Posterior vena cava (tissue), 2 donors: ENCODE results near the gene IL1RL2. TPM values are rescaled to one million over a fixed set of nuclear protein-coding genes. Genes with fewer than 3 reads are reported as not detected.

ENCODE experiments used
- DNase-seq: peaks from one replicate; pipeline ENCODE4 v3.0.0-alpha.2; 2020; ENCODE audit warnings: low spot score
- intact Hi-C, 2 donors: fragments of 100-400 bp; cut with DNase I; formaldehyde crosslinking; loops; one replicate each; pipeline versions ENCODE4 v1.14.1 to v1.14.2; 2022 to 2023
- total RNA-seq, 2 donors: library from RNA; stranded (reverse); fragmentation: NEBNext Ultra II Directional; extraction: Animal tissue kit (Norgen Biotek cat#: 25700); gene quantifications; one replicate each; pipeline ENCODE4 v1.2.1, GENCODE V29; 2021
- donor health status: DM: yes; HTN: yes; CAD: no.
- donor health status: DM: yes; HTN: yes; CAD: no.

IL1RL2 gene
- total RNA-seq, 2 donors from 2014 or later: 0.24 to 0.46 TPM

DNA sequence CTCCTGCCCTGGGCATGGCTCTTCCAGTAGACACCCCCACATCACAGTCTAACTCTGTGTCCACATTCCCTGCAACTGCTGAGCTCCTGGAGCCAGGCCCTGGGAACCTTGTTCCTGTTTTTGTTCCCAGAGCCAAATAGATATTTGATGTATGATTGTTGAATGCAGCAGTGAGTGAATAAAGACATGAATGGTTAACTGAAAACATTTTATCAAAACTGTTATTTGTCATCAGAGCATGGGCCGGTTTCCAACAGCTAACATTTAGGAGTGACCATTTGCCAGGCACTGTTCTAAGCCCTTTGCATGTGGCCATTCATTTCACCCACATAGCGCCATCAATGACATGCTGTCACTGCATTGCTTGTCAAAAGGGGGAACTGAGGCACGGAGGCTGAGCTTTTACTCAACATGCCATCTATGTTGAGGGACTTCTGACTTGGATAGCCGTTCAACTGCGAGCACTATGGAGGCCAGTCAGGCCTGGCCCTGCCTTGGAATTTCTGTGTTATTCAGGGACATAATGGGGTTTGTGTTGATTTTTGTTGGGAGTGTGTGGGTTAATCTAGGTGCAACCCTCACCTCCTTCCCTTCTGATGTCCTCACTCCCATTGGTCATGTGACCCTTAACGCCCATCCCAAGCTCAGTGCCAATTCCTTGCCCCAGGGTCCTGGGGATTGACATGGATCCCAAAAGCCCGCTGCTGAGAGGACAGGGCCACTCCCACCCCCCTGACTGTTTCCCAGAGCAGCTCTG is 31.7 kb upstream of the IL1RL2 start:
- intact Hi-C loops: loop anchor here in 1 of 2 donors (10.0 kb wide), 1 partner anchor 280 kb away; no protein-coding TSS in a partner anchor
- DNase-seq: no peak

DNA sequence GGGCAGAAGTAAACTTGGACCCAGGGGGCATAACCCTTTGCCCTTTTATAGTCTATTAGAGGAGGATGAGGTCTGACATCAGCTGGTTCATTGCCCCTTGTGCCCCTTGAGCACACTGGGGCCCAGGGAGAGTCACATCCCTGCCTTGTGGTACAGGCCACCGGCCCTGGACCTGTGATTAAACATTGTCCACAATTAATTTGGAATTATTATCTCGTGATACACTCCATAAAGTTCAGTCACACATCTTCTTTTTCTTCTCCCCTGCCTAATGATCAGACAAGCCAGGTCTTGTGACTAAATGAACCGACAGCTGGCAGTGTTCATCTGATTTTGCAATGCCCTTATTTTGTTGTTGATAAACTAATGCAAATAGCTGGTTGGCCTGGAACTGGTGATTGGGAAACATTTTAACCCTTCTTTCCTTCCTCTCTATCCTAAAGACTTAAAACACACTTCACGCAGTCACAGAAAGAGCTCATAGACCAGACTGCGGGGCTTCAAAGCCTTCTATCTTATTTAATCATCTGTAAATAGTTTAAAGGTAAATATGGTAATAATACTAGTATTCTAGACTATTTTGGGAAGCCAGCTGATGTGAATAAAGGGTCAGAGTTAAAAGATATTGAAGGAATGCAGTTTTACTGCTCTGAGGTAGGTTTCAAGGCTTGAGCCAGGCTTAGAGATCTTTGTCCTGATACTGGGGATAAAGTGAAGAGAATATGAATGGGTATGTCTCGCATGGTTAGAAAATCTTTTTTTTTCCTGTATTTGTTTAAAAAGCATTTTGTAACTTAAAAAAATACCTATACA is 30.9 kb upstream of the IL1RL2 start:
- intact Hi-C loops: loop anchor here in 1 of 2 donors (10.0 kb wide), 1 partner anchor 281 kb away; no protein-coding TSS in a partner anchor
- no peak for DNase-seq

- intact Hi-C loops: loop anchor here in 1 of 2 donors (10.0 kb wide), 1 partner anchor 283 kb away; no protein-coding TSS in a partner anchor
- DNase-seq: no peak
Measured at GRCh38 chr2:102158011-102158755, 28.6 kb upstream of the IL1RL2 start.

DNA sequence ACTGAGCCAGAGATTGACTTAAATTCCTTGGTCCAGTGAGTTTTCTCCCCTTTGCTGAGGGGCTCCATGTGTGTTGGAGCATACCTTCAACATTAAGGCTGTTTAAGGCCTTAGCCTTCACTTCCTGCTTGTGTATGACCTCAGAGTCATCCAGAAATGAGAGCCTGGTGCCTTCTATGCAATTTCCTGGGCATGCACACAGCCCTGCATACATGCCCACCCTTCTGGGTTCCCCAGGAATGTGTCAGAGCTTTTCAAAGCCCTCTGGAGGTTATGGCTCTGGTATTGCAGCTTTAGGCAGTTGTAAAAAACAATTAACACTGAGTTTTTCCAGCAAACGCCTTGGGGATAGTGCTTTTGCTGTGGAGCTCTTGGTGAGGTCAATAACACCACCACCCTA is 27.5 kb upstream of the IL1RL2 start:
- DNase-seq: no peak
- intact Hi-C loops: loop anchor here in 1 of 2 donors (10.0 kb wide), 1 partner anchor 284 kb away; no protein-coding TSS in a partner anchor

GRCh38 chr2:102166189-102166845 is 20.5 kb upstream of the IL1RL2 start:
- no peak for DNase-seq
- intact Hi-C loops: loop anchor here in 1 of 2 donors (10.0 kb wide), 1 partner anchor 142 kb away; no protein-coding TSS in a partner anchor

GRCh38 chr2:102168026-102168771 is 18.6 kb upstream of the IL1RL2 start:
- intact Hi-C loops: loop anchor here in 1 of 2 donors (10.0 kb wide), 1 partner anchor 143 kb away; no protein-coding TSS in a partner anchor
- no peak for DNase-seq

DNA sequence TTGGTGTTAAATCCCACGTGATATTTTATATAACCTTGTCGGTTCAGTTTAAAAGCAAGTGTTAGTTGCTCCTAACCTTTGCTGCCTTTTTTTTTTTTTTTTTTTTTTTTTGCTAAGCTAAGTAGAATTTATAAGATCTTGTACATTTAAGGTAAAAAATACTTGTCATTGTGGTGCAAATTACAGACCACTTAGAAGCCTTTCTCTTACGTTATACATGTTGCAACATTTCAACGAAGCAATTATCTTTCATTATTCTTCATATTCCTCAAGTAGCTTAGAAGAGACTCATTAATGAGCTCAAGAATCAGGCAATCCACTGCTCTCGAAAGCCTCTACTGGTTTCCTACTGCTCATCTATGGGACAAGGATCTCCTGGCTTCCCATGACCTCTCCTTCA is 14.9 kb upstream of the IL1RL2 start:
- no peak for DNase-seq
- intact Hi-C loops: no loop called here

DNA sequence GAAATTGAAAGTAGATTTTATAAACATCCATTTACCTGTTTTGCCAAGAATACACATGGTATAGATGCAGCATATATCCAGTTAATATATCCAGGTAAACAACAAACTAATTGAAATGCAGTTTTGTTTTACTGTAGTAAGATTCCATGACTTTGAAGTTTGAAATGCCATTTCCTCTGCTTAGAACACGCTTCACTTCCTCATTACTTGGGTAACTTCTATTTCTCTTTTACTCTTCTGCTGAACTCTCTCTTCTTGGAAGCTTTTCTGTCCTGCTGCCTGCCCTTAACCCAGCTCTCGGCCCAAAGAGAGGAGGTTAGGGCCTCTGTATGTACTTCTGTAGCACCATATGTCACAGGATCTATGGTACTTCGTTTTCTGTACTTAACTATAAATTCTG is 14.1 kb upstream of the IL1RL2 start:
- DNase-seq: no peak
- intact Hi-C loops: no loop called here

- no peak for DNase-seq
- intact Hi-C loops: no loop called here
Measured at GRCh38 chr2:102176172-102176571, 10.7 kb upstream of the IL1RL2 start.

- intact Hi-C loops: no loop called here
- DNase-seq: no peak
Measured at GRCh38 chr2:102177814-102178478, 8.9 kb upstream of the IL1RL2 start.

- DNase-seq: no peak
- intact Hi-C loops: no loop called here
Measured at GRCh38 chr2:102179061-102179460, 7.8 kb upstream of the IL1RL2 start.

- intact Hi-C loops: no loop called here
- DNase-seq: no peak
Measured at GRCh38 chr2:102179788-102180686, 6.8 kb upstream of the IL1RL2 start.

- intact Hi-C loops: no loop called here
Measured at GRCh38 chr2:102180687-102180999, 6.2 kb upstream of the IL1RL2 start.

GRCh38 chr2:102181376-102181775 is 5.4 kb upstream of the IL1RL2 start:
- intact Hi-C loops: no loop called here
- no peak for DNase-seq

More at GRCh38 chr2:102180687-102180999, 6.2 kb upstream of the IL1RL2 start:
- DNase-seq: no peak

DNA sequence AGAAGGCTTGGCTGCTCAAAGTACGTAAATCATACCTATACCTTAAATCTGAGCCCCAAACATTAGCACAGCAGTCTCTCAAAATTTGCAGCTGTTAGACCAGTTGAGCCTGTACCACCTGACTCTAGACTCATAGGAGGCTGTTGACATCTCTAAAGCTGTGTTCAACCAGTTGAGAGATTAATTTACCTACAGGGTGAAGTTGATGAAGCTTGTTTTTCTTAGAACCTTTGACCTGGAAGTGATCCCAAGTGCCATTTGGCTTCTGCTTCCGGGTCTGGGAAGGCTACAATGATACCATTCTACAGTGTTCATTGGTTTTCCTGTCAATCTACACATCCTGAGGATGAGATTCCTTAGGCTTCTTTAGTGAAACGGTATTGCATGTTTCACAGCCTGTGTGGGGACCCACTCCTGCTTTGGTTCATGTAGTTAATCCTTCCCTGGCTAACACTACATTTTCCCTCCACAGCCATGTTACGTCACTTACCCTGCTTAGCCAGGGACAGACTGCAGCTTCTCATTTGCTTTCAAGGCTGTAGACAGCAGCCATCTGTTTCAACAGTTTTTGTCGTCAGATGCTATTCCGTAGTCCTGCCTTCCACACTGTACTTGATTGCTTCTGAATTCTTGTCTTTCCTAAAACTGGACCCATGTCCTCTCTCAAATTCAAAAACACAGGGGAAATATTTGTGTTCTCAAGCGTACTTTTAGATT is 4.7 kb upstream of the IL1RL2 start:
- intact Hi-C loops: no loop called here
- DNase-seq: no peak

DNA sequence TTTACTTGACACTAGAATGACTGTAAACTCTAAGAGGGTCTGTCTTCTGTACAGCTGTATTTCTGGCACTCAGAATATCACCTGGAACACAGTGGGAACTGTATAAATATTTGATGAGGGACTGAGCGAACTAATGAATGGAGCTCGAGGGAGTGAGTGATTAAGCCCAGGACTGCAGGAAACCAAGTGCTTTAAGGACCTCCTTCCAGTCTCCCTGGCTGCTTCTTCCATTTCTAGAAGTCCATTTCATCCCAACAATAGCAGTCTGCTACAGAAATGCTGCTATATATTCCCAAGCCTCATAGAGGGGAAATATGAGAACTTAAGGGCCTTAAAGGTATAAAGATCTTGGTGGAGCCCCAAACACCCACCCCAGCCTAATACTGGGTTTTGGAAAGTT is 2.8 kb upstream of the IL1RL2 start:
- DNase-seq: no peak
- intact Hi-C loops: no loop called here
